DMS79 treated with DMSO at 0.1 percent for 48 hours (cell line): ENCODE results near the gene PRDM13.
"Not testable (repeated sequence)": the region's sequence is repeated elsewhere in the genome, so short reads cannot be mapped to it uniquely, and the experiment has no call there.

ENCODE experiments used
- DNase-seq: peaks from one replicate; lab custom pipeline; 2025; lab: John Stamatoyannopoulos, UW

The PRDM13 gene

GRCh38 chr6:99629293-99629692 is 22.7 kb downstream of the PRDM13 start:
- DNase-seq = no peak

- DNase-seq = no peak
Measured at GRCh38 chr6:99637629-99638028, 31.0 kb downstream of the PRDM13 start.

GRCh38 chr6:99638358-99638757 is 31.7 kb downstream of the PRDM13 start:
- not testable (repeated sequence) for DNase-seq

- no peak for DNase-seq
Measured at GRCh38 chr6:99641270-99641669, 34.6 kb downstream of the PRDM13 start.

GRCh38 chr6:99645986-99646385 is 39.4 kb downstream of the PRDM13 start:
- no peak for DNase-seq

GRCh38 chr6:99650091-99650571 is 43.5 kb downstream of the PRDM13 start:
- not testable (repeated sequence) for DNase-seq

- DNase-seq = no peak
Measured at GRCh38 chr6:99660206-99660605, 53.6 kb downstream of the PRDM13 start.

- DNase-seq = no peak
Measured at GRCh38 chr6:99661870-99662269, 55.2 kb downstream of the PRDM13 start.

- DNase-seq = no peak
Measured at GRCh38 chr6:99662616-99663015, 56.0 kb downstream of the PRDM13 start.
